Measurements from ENCODE around the gene CLN3. TPM values are rescaled to one million over a fixed set of nuclear protein-coding genes. Genes with fewer than 3 reads are reported as not detected.
"Not testable (repeated sequence)": the region's sequence is repeated elsewhere in the genome, so short reads cannot be mapped to it uniquely, and the experiment has no call there.

Gene CLN3
- total RNA-seq, 4 donors from 2014 or later, result 32.2 to 52.7 (median 43.6) TPM

- intact Hi-C loops (cut with DNase I; ENCODE audit: low total_unique reads), result no loop called here
- WGBS, 2 donors, result 92 to 94% methylated on average over 5 of the region's 5 CpGs
- TF ChIP-seq POLR2A (IDR thresholded peaks at IDR 0.05) (no peak), CTCF (IDR thresholded peaks at IDR 0.05) (no peak)
- H3K4me3 ChIP-seq (ENCODE audit: low read depth, poor library complexity, severe bottlenecking), result no peak overlapping the region
- no peak for DNase-seq (ENCODE audit: low spot score in 2 of 2)
These were observed 36.1 kb upstream of the CLN3 start for GRCh38 chr16:28527985-28528384.

GRCh38 chr16:28527100-28527785 lies 35.4 kb upstream of the CLN3 start:
- intact Hi-C loops (cut with DNase I; ENCODE audit: low total_unique reads); H3K4me3 ChIP-seq (ENCODE audit: low read depth, poor library complexity, severe bottlenecking); DNase-seq (ENCODE audit: low spot score in 2 of 2): not testable (repeated sequence)
- WGBS, 2 donors, result 84 to 96% methylated on average over 7 of the region's 7 CpGs

- TF ChIP-seq POLR2A (IDR thresholded peaks at IDR 0.05) (no peak), CTCF (IDR thresholded peaks at IDR 0.05) (no peak)
- no peak for DNase-seq (ENCODE audit: low spot score in 2 of 2)
- 88 to 89% methylated on average over 11 of the region's 11 CpGs for WGBS, 2 donors
- H3K4me3 ChIP-seq (ENCODE audit: low read depth, poor library complexity, severe bottlenecking), result no peak overlapping the region
- intact Hi-C loops (cut with DNase I; ENCODE audit: low total_unique reads), result no loop called here
These were observed 34.6 kb upstream of the CLN3 start for GRCh38 chr16:28526201-28527099.

- TF ChIP-seq CTCF (IDR thresholded peaks at IDR 0.05) (no peak), POLR2A (IDR thresholded peaks at IDR 0.05) (no peak)
- no peak for DNase-seq (ENCODE audit: low spot score in 2 of 2)
- WGBS, 2 donors, result 68 to 70% methylated on average over 6 of the region's 6 CpGs
- intact Hi-C loops (cut with DNase I; ENCODE audit: low total_unique reads), result no loop called here
- no peak overlapping the region for H3K4me3 ChIP-seq (ENCODE audit: low read depth, poor library complexity, severe bottlenecking)
These were observed 32.9 kb upstream of the CLN3 start for GRCh38 chr16:28524681-28525171.

GRCh38 chr16:28522792-28523191 lies 30.9 kb upstream of the CLN3 start:
- intact Hi-C loops (cut with DNase I; ENCODE audit: low total_unique reads), result no loop called here

More at GRCh38 chr16:28522792-28523191, 30.9 kb upstream of the CLN3 start:
- H3K4me3 ChIP-seq (ENCODE audit: low read depth, poor library complexity, severe bottlenecking), result no peak overlapping the region
- WGBS, 2 donors, result 87 to 91% methylated on average over 11 of the region's 11 CpGs
- no peak for DNase-seq (ENCODE audit: low spot score in 2 of 2)
- TF ChIP-seq POLR2A (IDR thresholded peaks at IDR 0.05) (no peak), CTCF (IDR thresholded peaks at IDR 0.05) (no peak)

All from lower leg skin (tissue), 4 donors.